GM21576 (cell line): ENCODE results near the gene LRRC43.

Source experiments
- ATAC-seq: cut with Tn5 transposase; IDR thresholded peaks from one replicate; pipeline ENCODE4 v1.9.1; 2021; ENCODE audit warnings: mild to moderate bottlenecking, moderate library complexity; ENCODE audit not compliant: unreplicated experiment

Gene LRRC43

DNA sequence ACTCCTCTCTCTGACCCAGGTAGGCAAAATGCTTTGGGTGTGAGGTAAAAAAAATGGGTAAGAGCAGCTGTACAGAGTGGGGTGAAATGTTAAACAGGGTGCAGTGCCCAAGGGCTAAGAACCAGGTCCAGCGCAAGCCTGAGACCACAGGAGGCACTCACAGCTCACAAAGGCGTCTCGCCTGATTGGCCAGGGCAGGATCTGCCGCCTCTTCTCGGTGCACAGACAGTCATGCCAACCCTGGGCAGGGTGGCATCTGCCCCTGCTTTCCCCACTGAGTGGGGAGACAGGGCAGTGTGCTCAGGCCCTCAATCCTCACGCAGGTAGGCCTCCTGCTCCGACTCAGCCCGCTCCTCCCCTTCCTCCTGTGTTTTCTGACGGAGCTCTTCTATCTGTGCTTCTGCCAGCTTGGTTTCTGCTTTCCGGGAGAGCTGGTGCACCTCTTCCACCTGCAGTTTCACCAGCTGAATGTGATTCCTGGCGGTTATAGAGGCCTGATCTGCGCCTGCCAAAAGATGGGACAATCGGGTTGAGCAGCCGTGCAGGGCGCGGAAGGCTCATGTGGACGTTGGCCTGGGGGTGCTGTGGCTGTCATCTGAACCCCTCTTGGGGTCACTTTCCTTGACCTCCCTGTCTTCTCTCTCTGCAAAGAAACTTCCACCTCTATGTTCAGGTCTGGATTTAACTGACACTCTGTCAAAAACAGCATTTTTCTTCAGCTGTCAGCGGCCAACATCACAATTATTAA is 25.3 kb downstream of the LRRC43 start:
- ATAC-seq = no peak

DNA sequence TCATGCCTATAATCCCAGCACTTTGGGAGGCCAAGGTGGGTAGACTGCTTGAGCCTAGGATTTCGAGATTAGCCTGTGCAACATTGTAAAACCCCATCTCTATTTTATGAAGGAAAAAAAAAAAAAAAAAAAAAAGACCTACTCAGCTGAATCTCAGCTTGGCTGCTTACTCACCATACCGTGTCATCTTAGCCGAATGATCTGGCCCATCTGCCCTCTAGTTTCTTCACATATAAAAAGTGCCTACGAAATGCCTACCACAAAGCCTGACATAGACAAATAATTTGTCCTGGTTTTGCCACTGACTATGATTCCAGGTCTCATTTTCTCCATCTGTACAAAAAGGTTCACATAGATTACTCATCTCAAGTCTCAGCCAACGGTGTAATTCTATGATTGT is 32.8 kb downstream of the LRRC43 start:
- ATAC-seq = no peak

DNA sequence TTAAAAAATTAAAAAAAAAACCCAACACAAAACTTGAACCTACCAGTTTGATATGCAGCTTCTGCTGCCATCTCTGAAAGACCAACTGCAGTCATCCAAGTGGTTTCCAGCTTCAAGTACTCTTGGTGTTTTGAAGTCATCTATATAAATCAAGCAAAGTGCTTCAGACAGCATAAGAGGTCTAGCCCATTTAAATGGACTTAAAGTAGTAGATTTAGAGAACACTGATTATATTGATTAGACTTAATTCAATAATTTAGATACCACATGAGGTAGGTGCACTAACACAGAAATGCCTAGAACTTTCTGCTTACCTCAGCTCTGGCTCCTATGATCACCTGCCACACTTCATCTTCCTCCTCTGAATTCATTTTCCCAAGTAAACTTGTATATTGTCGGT is 33.5 kb downstream of the LRRC43 start:
- ATAC-seq = no peak

DNA sequence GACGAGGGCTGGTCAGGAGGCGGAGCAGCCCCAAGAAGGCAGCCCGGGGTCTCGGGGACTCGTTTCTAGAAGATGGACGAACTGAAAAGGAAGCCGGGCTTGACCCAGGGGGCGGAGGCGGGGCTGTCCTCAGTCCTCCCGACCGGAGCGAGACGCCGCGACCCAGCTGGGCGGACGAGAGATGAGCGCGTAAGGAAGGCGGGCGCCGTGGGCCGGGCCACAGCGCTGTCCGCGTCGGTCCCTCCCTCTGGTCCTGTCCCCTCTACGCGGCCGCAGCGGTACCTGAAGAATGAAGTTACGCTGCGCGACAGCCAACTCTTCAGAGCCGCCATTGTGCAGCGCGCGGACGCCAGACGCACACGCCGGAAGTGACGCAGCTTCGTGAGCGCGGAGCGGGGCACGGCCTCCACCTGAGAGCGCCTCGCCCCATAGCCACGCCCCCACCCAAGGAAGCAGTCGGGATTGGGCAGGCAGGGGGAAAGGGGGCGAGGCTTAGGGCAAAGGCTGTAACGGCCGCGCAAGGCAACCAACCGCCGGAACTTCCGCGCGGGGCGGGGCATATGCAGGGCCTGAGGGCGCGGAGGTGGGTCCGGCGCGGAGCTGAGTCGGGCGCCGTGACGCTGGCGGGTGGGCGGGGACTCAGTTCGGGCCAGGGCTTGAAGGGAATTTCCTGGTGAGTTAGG is 42.9 kb downstream of the LRRC43 start, which contains the start of gene DIABLO:
TSS of gene DIABLO (minus strand) at position 370 of the 683 bp plus-strand sequence. CDS start at position 332, 38 bp downstream.
- ATAC-seq = peak; percentile 94

- ATAC-seq = no peak
Observed at GRCh38 chr12:122226366-122227125, 43.6 kb downstream of the LRRC43 start.

GRCh38 chr12:122227341-122227740 is 44.4 kb downstream of the LRRC43 start:
- no peak for ATAC-seq

- ATAC-seq = no peak
Observed at GRCh38 chr12:122228092-122228491, 45.2 kb downstream of the LRRC43 start.

- no peak for ATAC-seq
Observed at GRCh38 chr12:122230798-122231197, 47.9 kb downstream of the LRRC43 start.

DNA sequence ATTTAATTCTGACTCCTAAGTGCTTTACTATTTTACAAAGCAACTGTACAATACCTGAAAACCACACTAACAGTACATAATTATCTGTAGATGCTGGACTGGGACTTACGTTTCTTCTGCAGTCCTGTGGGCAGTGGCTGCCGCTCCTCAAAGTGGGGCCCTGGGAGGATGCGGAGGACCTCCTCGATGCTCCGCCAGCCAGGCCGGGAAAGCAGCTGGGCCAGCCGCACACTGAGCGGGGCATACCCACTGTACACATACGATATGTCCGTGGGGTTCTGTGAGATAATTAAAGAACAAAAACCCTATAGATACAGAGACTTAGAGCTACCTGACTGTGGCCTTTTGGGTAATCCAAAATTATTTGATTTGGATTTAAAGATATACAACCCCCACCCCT is 49.8 kb downstream of the LRRC43 start:
- no peak for ATAC-seq

- ATAC-seq = no peak
Observed at GRCh38 chr12:122235741-122236140, 52.8 kb downstream of the LRRC43 start.

GRCh38 chr12:122238861-122239260 is 55.9 kb downstream of the LRRC43 start:
- no peak for ATAC-seq

DNA sequence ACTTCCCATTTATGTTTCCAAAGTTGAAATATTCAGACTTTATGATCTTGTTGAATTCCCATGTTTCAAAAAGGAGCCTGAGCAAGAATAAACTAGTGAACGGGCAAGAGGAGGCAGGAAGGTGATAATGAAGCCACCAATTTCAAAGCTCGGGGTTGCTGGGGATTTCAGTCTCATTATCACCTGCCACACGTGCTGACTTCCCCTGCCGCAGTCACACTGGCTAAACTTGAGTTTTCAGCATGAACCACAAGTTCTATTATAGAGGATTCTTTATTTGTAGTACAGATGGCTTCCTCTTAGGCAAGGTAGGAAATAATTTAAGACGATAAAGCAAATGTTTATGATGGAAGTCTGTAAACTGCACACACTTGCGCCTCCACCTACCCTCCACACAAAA is 61.0 kb downstream of the LRRC43 start:
- ATAC-seq = no peak

GRCh38 chr12:122244565-122245371 is 61.8 kb downstream of the LRRC43 start:
- no peak for ATAC-seq

GRCh38 chr12:122245553-122245952 is 62.6 kb downstream of the LRRC43 start:
- ATAC-seq = no peak

DNA sequence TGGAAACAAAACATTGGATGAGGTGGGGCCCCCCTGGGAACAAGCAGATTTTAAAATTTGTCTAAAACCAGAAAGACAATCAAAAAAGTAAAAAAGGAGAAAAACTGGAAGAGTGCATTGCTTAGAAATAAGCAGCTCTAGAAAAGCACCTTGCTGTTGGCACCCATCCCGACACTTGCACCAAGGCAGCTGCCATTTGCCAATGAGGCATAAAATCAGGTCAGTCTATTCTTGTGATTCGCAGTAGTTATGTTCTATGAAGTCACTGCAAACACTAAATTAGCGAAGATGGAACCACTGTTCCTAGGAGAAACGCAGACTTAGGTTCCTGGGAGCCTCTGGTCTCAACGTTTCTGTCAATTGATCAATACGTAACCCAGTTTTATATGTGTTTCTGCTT is 67.1 kb downstream of the LRRC43 start:
- no peak for ATAC-seq

DNA sequence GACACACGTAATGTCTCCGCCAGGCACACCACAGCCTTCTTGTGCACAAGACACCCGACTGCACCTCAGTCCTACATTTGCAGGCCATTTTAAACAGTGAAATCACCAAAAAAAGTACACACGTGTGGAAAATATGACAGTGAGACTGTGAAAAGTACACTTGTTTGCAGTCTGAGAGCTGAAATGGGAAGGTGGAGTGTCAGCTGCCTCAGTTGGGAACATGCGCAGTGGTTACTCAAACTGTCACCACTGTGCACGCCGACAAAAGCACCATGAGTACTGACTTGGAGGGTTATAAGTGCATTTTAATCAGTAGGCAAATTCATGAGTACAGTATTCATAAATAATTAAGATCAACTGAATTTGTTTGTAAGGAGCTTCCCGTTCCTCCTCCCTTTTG is 67.6 kb downstream of the LRRC43 start:
- no peak for ATAC-seq
